Activated naive CD8-positive, alpha-beta T cell (primary cell): ENCODE measurements around the gene ZMIZ1.

Source experiments
- H3K27ac Mint-ChIP-seq: one replicate; pipeline ENCODE4 v1.8.0; 2021; ENCODE audit warnings: mixed read lengths
- H3K27me3 Mint-ChIP-seq: one replicate; pipeline ENCODE4 v1.8.0; 2021; ENCODE audit warnings: mixed read lengths
- H3K36me3 Mint-ChIP-seq: one replicate; pipeline ENCODE4 v1.8.0; 2021; ENCODE audit warnings: mixed read lengths
- H3K4me1 Mint-ChIP-seq: one replicate; pipeline ENCODE4 v1.8.0; 2021; ENCODE audit warnings: low read depth, mixed read lengths
- H3K4me3 Mint-ChIP-seq: one replicate; pipeline ENCODE4 v1.8.0; 2021; ENCODE audit warnings: mild to moderate bottlenecking, mixed read lengths
- H3K9me3 Mint-ChIP-seq: one replicate; pipeline ENCODE4 v1.8.0; 2021; ENCODE audit warnings: low read depth, mixed read lengths

The ZMIZ1 gene

DNA sequence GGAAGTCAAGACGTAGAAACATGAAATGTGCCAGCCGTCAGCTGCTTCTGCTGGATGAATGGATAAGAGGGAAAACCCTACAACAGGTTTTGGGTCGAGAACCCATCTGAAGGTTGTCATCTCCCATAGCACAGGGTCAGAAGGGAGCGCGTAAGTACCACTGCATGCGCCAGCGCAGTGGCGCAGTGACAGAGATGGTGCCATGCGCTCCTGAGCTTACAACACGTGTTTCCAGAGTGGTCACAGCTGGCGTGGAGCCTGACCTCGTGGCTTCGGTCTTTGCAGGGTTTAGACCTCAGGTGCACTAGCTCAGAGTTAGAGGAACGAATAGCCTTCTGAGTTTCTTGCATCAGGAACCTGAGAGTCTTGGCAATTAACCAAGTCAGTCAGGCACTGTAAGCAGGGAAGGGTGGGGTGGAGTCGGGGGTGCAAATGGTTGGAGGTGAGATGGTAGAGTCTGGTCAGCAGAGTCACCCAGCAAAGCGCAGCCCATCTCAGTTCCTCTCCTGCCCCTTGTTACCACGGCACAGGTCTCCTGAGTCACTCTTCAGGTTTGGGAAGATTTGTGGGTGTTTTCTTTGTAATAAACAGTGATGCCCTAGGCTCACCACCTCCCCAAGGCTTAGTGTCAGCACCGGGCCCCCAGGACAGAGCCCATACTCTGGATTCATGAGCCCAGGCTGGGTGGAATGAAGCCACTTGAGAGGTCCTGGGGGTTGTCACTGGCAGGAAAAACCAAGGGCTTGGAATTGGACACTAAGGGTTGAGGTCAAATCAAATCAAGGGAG is 194.4 kb downstream of the ZMIZ1 start:
- no peaks in the 10 kb centered on the region for H3K27me3 Mint-ChIP-seq
- no peak overlapping the region for H3K4me3 Mint-ChIP-seq
- no peak overlapping the region for H3K27ac Mint-ChIP-seq
- H3K36me3 Mint-ChIP-seq, result no peaks in the 10 kb centered on the region
- peaks cover 2% of the 10 kb centered on the region for H3K4me1 Mint-ChIP-seq
- H3K9me3 Mint-ChIP-seq, result no peaks in the 10 kb centered on the region

GRCh38 chr10:79263939-79264338 is 195.2 kb downstream of the ZMIZ1 start:
- Mint-ChIP-seq H3K9me3 (no peaks in the 10 kb centered on the region), H3K4me1 (peaks cover 4% of the 10 kb centered on the region), H3K27ac (no peak overlapping the region), H3K27me3 (no peaks in the 10 kb centered on the region), H3K4me3 (no peak overlapping the region), H3K36me3 (no peaks in the 10 kb centered on the region)

- H3K4me1 Mint-ChIP-seq, result peaks cover 4% of the 10 kb centered on the region
Measured at GRCh38 chr10:79264942-79265341, 196.2 kb downstream of the ZMIZ1 start.

GRCh38 chr10:79266084-79266483 is 197.3 kb downstream of the ZMIZ1 start:
- no peaks in the 10 kb centered on the region for H3K36me3 Mint-ChIP-seq
- H3K27me3 Mint-ChIP-seq, result no peaks in the 10 kb centered on the region
- no peaks in the 10 kb centered on the region for H3K9me3 Mint-ChIP-seq
- no peak overlapping the region for H3K27ac Mint-ChIP-seq
- H3K4me1 Mint-ChIP-seq, result peaks cover 4% of the 10 kb centered on the region
- no peak overlapping the region for H3K4me3 Mint-ChIP-seq

More at GRCh38 chr10:79264942-79265341, 196.2 kb downstream of the ZMIZ1 start:
- Mint-ChIP-seq H3K27ac (no peak overlapping the region), H3K36me3 (no peaks in the 10 kb centered on the region), H3K4me3 (no peak overlapping the region), H3K9me3 (no peaks in the 10 kb centered on the region), H3K27me3 (no peaks in the 10 kb centered on the region)

DNA sequence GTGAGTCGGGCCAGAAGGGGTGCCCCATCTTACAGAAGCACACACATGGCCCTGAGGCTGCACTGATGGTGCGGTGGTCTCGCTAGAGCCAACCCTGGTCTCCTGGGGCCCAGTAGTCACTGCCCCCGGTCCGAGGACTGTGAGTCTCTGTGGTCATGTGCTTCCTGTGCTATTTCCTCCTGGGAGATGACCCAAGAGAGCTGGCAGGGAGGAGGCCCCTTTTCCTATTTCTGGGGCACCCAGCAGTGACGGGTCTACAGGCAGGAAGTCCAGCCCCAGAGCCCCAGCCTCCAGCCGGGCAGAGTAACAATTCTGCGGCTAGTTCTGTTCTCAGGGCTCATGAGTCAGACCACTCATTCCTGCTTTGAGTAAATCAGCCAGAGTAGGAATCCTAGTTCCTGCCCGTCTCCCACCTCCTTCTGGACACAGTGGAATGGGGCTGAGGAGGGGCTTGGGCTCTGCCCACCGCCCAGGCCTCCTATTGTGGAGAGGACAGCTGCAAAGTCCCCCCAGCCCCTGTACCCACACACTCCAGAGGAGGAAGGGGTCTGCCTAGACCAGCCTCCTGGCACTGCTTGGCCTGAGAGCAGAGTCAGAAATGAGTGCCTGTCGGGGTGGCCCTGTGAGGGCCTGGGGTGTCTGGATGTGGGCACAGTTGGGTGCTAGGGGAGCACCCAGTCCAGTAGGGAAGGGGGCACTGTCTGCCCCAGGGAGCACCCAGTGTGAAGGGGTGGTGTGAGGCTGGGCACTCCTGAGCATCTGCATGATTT is 198.0 kb downstream of the ZMIZ1 start:
- H3K4me3 Mint-ChIP-seq, result no peak overlapping the region
- H3K27me3 Mint-ChIP-seq, result no peaks in the 10 kb centered on the region
- H3K9me3 Mint-ChIP-seq, result no peaks in the 10 kb centered on the region
- no peaks in the 10 kb centered on the region for H3K36me3 Mint-ChIP-seq
- no peak overlapping the region for H3K27ac Mint-ChIP-seq
- H3K4me1 Mint-ChIP-seq, result peaks cover 4% of the 10 kb centered on the region

GRCh38 chr10:79267499-79267898 is 198.7 kb downstream of the ZMIZ1 start:
- no peaks in the 10 kb centered on the region for H3K36me3 Mint-ChIP-seq
- no peaks in the 10 kb centered on the region for H3K27me3 Mint-ChIP-seq
- no peak overlapping the region for H3K4me3 Mint-ChIP-seq
- no peaks in the 10 kb centered on the region for H3K9me3 Mint-ChIP-seq
- H3K27ac Mint-ChIP-seq, result no peak overlapping the region
- H3K4me1 Mint-ChIP-seq, result peaks cover 4% of the 10 kb centered on the region

DNA sequence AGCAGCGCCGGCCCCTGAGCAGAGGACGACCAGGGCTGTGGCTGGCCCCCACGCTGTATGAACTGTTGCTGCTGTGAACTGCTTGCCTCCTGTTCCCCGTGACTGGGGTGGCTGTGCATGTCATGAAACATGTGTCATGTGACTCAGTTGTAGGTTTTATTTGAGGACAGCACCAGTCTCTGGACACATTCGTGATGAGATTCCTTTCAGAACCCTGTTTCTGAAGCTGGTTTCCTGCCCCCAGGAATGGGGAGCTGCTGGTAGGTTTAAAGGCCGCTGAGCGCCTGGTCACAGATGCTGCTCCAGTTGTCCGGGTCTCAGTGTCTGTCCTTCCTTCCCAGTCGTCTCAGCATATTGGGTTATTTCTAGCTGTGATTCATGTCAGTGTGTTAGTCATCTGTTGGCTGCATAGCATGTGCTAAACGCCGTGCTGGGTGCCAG is 199.4 kb downstream of the ZMIZ1 start:
- H3K4me1 Mint-ChIP-seq, result peaks cover 4% of the 10 kb centered on the region
- H3K9me3 Mint-ChIP-seq, result no peaks in the 10 kb centered on the region
- no peaks in the 10 kb centered on the region for H3K27me3 Mint-ChIP-seq
- H3K4me3 Mint-ChIP-seq, result no peak overlapping the region
- no peaks in the 10 kb centered on the region for H3K36me3 Mint-ChIP-seq
- H3K27ac Mint-ChIP-seq, result no peak overlapping the region

GRCh38 chr10:79268742-79269141 is 200.0 kb downstream of the ZMIZ1 start:
- Mint-ChIP-seq H3K4me3 (no peak overlapping the region), H3K4me1 (peaks cover 4% of the 10 kb centered on the region), H3K27me3 (no peaks in the 10 kb centered on the region), H3K9me3 (no peaks in the 10 kb centered on the region), H3K27ac (no peak overlapping the region), H3K36me3 (no peaks in the 10 kb centered on the region)

GRCh38 chr10:79269443-79269842 is 200.7 kb downstream of the ZMIZ1 start:
- H3K27me3 Mint-ChIP-seq, result no peaks in the 10 kb centered on the region
- H3K4me1 Mint-ChIP-seq, result peaks cover 4% of the 10 kb centered on the region
- no peaks in the 10 kb centered on the region for H3K36me3 Mint-ChIP-seq
- no peak overlapping the region for H3K27ac Mint-ChIP-seq
- H3K4me3 Mint-ChIP-seq, result no peak overlapping the region
- no peaks in the 10 kb centered on the region for H3K9me3 Mint-ChIP-seq

DNA sequence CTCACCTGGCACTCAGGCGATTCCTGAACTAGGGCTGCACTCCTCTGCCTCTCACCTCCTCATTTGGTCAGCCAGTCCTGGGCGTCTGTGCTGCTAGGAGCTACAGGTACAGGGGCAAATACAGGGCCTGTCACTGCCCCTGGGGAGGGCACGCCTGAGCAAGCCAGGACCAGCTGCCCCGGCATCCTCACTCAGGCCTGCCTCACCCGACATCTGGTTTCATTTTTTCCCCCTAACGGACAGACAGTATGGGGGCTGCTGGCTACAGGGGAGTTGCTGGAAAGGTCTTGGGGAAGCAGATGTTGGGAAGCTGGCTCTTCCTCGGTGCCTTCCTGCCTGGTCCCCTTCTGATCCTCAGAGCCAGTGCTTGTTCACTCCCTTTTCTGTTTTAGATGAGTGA is 201.2 kb downstream of the ZMIZ1 start:
- Mint-ChIP-seq H3K27ac (no peak overlapping the region), H3K4me1 (peaks cover 4% of the 10 kb centered on the region), H3K9me3 (no peaks in the 10 kb centered on the region), H3K4me3 (no peak overlapping the region), H3K36me3 (no peaks in the 10 kb centered on the region), H3K27me3 (no peaks in the 10 kb centered on the region)

GRCh38 chr10:79270466-79271246 is 201.9 kb downstream of the ZMIZ1 start:
- no peak overlapping the region for H3K4me3 Mint-ChIP-seq
- no peaks in the 10 kb centered on the region for H3K36me3 Mint-ChIP-seq

GRCh38 chr10:79272353-79272752 is 203.6 kb downstream of the ZMIZ1 start:
- no peaks in the 10 kb centered on the region for H3K9me3 Mint-ChIP-seq
- H3K27ac Mint-ChIP-seq, result no peak overlapping the region
- H3K27me3 Mint-ChIP-seq, result no peaks in the 10 kb centered on the region
- no peak overlapping the region for H3K4me3 Mint-ChIP-seq
- no peaks in the 10 kb centered on the region for H3K36me3 Mint-ChIP-seq
- H3K4me1 Mint-ChIP-seq, result peaks cover 1% of the 10 kb centered on the region

More at GRCh38 chr10:79270466-79271246, 201.9 kb downstream of the ZMIZ1 start:
- H3K27ac Mint-ChIP-seq, result no peak overlapping the region
- H3K27me3 Mint-ChIP-seq, result no peaks in the 10 kb centered on the region
- H3K4me1 Mint-ChIP-seq, result peaks cover 4% of the 10 kb centered on the region
- no peaks in the 10 kb centered on the region for H3K9me3 Mint-ChIP-seq

DNA sequence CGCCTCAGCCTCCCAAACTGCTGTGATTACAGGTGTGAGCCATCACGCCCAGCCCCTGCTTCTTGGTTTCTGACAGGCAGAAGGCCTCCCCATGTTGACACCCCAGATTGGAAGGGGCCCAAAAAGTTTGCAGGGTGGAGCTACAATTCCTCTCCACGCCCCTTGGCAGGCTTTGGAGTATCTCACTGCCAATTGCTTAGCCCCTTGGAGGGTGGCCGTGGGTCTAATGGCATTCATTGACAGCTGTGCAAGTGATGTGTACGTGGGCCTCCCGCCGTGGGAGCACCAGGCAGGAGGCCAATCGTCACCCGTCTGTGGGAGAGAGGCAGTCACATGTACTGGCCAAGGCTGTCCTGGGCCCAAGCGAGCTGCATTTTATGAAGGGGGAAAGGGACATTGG is 204.8 kb downstream of the ZMIZ1 start:
- Mint-ChIP-seq H3K27ac (no peak overlapping the region), H3K9me3 (no peaks in the 10 kb centered on the region), H3K27me3 (no peaks in the 10 kb centered on the region), H3K36me3 (peaks cover 5% of the 10 kb centered on the region), H3K4me1 (peaks cover under 1% of the 10 kb centered on the region), H3K4me3 (no peak overlapping the region)

GRCh38 chr10:79274279-79275104 is 205.7 kb downstream of the ZMIZ1 start:
- Mint-ChIP-seq H3K36me3 (peaks cover 5% of the 10 kb centered on the region), H3K27ac (no peak overlapping the region), H3K4me3 (no peak overlapping the region), H3K27me3 (no peaks in the 10 kb centered on the region), H3K4me1 (no peaks in the 10 kb centered on the region), H3K9me3 (no peaks in the 10 kb centered on the region)
